Body of pancreas (tissue), 4 donors: ENCODE results near the gene CHCHD1.

Experiments used
- POLR2A ChIP-seq, 3 donors: fragments of 450-650 bp; IDR thresholded peaks; one replicate each; pipeline ENCODE4 v1.6.1; 2016; ENCODE audit warnings: antibody characterized with exemption in 3 of 3, mild to moderate bottlenecking in 2 of 3
- TF ChIP-seq, protein P1 (sequence below), 7 experiments: fragments of 450-650 bp in 4 of 7; fragments of 200-600 bp in 3 of 7; sonication (generic) in 3 of 7; IDR thresholded peaks; one replicate each; pipeline ENCODE4 v1.5.1; 2016 to 2019; ENCODE audit warnings: antibody characterized with exemption in 7 of 7

DNA sequence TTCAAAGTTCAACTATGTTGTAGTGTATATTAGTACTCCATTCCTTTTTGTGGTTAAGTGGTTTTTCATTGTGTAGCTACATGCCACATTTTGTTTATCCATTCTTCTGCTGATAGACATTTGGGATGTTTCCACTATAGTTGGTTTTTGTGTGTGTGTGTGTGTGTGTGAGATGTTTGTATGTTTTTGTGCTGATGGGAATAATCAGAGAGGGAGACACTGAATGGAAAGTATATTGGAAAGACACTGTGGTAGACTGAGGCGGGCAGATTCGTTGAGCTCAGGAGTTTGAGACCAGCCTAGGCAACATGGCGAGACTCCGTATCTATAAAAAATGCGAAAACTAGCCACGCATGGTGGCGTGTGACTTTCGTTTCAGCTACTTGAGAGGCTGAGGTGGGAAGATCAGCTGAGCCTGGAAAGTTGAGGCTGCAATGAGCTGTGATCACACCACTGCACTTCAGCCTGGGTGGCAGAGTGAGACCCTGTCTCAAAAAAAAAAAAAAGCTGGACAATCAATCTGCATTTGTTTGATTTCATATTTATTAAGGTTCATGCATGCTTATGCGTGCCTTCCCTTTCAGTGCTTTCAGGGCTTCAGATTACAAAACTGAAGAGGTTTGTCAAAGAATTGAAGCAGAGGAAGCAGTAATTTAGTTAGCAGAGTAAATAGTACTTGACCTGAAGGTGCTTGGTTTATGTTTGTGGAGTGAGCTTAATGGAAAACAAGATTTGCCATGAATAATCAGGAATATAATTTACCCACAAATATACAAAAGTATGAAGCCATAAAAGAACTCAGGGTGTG is 22.9 kb upstream of the CHCHD1 start:
- TF ChIP-seq POLR2A (IDR thresholded peaks at IDR 0.05), result no peak
- TF ChIP-seq, protein P1, sequence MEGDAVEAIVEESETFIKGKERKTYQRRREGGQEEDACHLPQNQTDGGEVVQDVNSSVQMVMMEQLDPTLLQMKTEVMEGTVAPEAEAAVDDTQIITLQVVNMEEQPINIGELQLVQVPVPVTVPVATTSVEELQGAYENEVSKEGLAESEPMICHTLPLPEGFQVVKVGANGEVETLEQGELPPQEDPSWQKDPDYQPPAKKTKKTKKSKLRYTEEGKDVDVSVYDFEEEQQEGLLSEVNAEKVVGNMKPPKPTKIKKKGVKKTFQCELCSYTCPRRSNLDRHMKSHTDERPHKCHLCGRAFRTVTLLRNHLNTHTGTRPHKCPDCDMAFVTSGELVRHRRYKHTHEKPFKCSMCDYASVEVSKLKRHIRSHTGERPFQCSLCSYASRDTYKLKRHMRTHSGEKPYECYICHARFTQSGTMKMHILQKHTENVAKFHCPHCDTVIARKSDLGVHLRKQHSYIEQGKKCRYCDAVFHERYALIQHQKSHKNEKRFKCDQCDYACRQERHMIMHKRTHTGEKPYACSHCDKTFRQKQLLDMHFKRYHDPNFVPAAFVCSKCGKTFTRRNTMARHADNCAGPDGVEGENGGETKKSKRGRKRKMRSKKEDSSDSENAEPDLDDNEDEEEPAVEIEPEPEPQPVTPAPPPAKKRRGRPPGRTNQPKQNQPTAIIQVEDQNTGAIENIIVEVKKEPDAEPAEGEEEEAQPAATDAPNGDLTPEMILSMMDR (IDR thresholded peaks at IDR 0.05), result no peak
